Measurements from ENCODE around the gene CIPC. TPM values are rescaled to one million over a fixed set of nuclear protein-coding genes. Genes with fewer than 3 reads are reported as not detected.

CIPC gene
- total RNA-seq, 1 donor from 2014 or later, result 25.6 TPM

GRCh38 chr14:77154421-77154820, 56.4 kb downstream of the CIPC start:
- Mint-ChIP-seq H3K36me3 (ENCODE audit: insufficient read depth) (no peaks in the 10 kb centered on the region), H3K27me3 (peaks cover 39% of the 10 kb centered on the region), H3K4me1 (ENCODE audit: low read depth) (peaks cover 3% of the 10 kb centered on the region), H3K4me3 (ENCODE audit: low read depth) (no peak overlapping the region), H3K9me3 (ENCODE audit: low read depth) (no peaks in the 10 kb centered on the region), H3K27ac (no peak overlapping the region)
- no peak for DNase-seq (ENCODE audit: low spot score, unreplicated experiment)
- TF ChIP-seq, protein P1, sequence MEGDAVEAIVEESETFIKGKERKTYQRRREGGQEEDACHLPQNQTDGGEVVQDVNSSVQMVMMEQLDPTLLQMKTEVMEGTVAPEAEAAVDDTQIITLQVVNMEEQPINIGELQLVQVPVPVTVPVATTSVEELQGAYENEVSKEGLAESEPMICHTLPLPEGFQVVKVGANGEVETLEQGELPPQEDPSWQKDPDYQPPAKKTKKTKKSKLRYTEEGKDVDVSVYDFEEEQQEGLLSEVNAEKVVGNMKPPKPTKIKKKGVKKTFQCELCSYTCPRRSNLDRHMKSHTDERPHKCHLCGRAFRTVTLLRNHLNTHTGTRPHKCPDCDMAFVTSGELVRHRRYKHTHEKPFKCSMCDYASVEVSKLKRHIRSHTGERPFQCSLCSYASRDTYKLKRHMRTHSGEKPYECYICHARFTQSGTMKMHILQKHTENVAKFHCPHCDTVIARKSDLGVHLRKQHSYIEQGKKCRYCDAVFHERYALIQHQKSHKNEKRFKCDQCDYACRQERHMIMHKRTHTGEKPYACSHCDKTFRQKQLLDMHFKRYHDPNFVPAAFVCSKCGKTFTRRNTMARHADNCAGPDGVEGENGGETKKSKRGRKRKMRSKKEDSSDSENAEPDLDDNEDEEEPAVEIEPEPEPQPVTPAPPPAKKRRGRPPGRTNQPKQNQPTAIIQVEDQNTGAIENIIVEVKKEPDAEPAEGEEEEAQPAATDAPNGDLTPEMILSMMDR (IDR thresholded peaks at IDR 0.05; ENCODE audit: unreplicated experiment), result no peak

DNA sequence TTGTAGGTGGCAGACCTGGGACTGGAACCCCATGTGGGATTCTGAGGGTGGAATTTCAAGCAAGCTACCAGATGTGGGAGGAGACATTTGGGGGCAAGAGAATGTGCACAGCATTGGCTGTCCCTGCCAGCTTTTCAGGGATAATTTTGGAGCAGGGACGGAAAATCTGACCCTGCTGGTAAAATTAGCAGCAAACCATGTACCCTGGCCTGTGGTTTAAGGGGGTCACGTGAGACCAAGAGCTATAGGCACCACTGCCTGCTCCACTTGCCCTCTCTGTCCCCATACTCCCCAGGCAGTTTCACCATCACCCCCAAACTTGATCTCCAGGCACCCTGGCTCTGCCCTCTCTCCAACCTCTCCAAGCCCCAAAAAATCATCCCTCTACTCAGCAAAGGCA, 57.0 kb downstream of the CIPC start:
- DNase-seq (ENCODE audit: low spot score, unreplicated experiment), result no peak
- Mint-ChIP-seq H3K27me3 (peaks cover 38% of the 10 kb centered on the region), H3K27ac (no peak overlapping the region), H3K4me3 (ENCODE audit: low read depth) (no peak overlapping the region), H3K36me3 (ENCODE audit: insufficient read depth) (no peaks in the 10 kb centered on the region), H3K4me1 (ENCODE audit: low read depth) (peaks cover 3% of the 10 kb centered on the region), H3K9me3 (ENCODE audit: low read depth) (no peaks in the 10 kb centered on the region)
- TF ChIP-seq, protein P1 (IDR thresholded peaks at IDR 0.05; ENCODE audit: unreplicated experiment), result no peak

- no peaks in the 10 kb centered on the region for H3K36me3 Mint-ChIP-seq (ENCODE audit: insufficient read depth)
- TF ChIP-seq, protein P1 (IDR thresholded peaks at IDR 0.05; ENCODE audit: unreplicated experiment), result no peak
- H3K4me1 Mint-ChIP-seq (ENCODE audit: low read depth), result peaks cover 3% of the 10 kb centered on the region
- no peak overlapping the region for H3K4me3 Mint-ChIP-seq (ENCODE audit: low read depth)
- no peak for DNase-seq (ENCODE audit: low spot score, unreplicated experiment)
- H3K9me3 Mint-ChIP-seq (ENCODE audit: low read depth), result no peaks in the 10 kb centered on the region
- peaks cover 50% of the 10 kb centered on the region for H3K27me3 Mint-ChIP-seq
- H3K27ac Mint-ChIP-seq, result no peak overlapping the region
These were observed 59.7 kb downstream of the CIPC start for GRCh38 chr14:77157740-77158139.

DNA sequence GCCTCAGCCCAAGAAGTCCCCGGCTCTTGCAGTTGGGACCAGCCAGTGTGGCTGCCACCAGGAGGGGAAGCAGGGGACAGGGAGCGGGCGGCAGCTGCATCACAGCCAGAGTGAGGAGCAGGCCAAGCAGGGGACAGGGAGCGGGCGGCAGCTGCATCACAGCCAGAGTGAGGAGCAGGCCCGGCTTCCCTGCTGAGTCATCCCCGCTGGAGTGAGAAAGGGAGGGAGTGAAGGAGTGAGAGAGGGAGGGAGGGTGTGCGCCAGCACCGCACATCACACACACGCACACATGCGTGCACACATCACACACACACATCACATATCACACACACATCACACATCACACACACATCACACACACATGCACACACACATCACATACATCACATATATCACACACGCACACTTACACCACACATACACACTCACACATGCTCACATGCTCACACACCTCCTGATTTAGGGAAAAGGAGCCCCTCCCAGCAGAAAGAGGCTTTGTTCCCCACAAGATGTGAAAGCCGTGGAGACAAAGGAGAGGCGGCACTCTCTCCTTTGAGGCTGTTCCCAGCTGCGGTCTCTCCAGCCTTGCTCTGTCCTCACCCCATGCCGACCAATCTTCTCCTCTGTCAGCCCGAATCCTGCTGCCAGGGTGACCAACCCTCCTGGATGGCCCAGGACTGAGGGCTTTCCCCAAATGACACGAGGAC, 60.3 kb downstream of the CIPC start:
- DNase-seq (ENCODE audit: low spot score, unreplicated experiment), result no peak
- peaks cover 45% of the 10 kb centered on the region for H3K27me3 Mint-ChIP-seq
- TF ChIP-seq, protein P1 (IDR thresholded peaks at IDR 0.05; ENCODE audit: unreplicated experiment), result no peak
- no peak overlapping the region for H3K4me3 Mint-ChIP-seq (ENCODE audit: low read depth)
- no peaks in the 10 kb centered on the region for H3K9me3 Mint-ChIP-seq (ENCODE audit: low read depth)
- H3K36me3 Mint-ChIP-seq (ENCODE audit: insufficient read depth), result no peaks in the 10 kb centered on the region
- H3K27ac Mint-ChIP-seq, result no peak overlapping the region
- peaks cover 3% of the 10 kb centered on the region for H3K4me1 Mint-ChIP-seq (ENCODE audit: low read depth)

DNA sequence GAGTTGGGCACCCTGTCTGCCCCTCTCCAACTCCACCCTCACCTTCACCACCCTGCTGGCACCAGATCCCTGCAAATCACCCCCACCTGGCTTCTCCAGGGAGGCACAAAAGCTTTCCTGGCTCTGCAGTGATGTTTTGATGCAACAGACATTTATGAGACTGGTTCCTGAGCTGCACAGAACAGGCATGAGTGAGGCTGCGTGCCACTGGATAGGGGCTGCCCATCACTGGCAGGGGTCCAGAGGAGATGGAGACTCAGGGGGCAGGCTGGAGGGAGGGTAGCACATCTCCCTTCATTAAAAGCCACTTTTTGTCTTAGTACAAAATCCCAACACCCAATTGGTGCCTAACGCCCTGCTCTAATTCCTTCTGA, 60.8 kb downstream of the CIPC start:
- no peak for DNase-seq (ENCODE audit: low spot score, unreplicated experiment)
- TF ChIP-seq, protein P1 (IDR thresholded peaks at IDR 0.05; ENCODE audit: unreplicated experiment), result no peak
- Mint-ChIP-seq H3K4me1 (ENCODE audit: low read depth) (peaks cover 3% of the 10 kb centered on the region), H3K9me3 (ENCODE audit: low read depth) (no peaks in the 10 kb centered on the region), H3K4me3 (ENCODE audit: low read depth) (no peak overlapping the region), H3K27ac (no peak overlapping the region), H3K27me3 (peaks cover 43% of the 10 kb centered on the region), H3K36me3 (ENCODE audit: insufficient read depth) (no peaks in the 10 kb centered on the region)
